Hepatocyte (in vitro differentiated cells): ENCODE measurements around the gene CCL27.

Experiments used
- EZH2 ChIP-seq: fragments of 200-600 bp; sonication (generic); IDR thresholded peaks from 2 replicates; pipeline ENCODE4 v1.6.1; 2016; ENCODE audit warnings: antibody characterized with exemption, mild to moderate bottlenecking, borderline replicate concordance
- TF ChIP-seq, protein P1 (sequence below): fragments of 200-600 bp; sonication (generic); IDR thresholded peaks from 2 replicates; pipeline ENCODE4 v1.5.1; 2016; ENCODE audit warnings: antibody characterized with exemption, mild to moderate bottlenecking; ENCODE audit not compliant: poor library complexity

GRCh38 chr9:34664281-34665066 lies 2.0 kb upstream of the CCL27 start:
- TF ChIP-seq, protein P1, sequence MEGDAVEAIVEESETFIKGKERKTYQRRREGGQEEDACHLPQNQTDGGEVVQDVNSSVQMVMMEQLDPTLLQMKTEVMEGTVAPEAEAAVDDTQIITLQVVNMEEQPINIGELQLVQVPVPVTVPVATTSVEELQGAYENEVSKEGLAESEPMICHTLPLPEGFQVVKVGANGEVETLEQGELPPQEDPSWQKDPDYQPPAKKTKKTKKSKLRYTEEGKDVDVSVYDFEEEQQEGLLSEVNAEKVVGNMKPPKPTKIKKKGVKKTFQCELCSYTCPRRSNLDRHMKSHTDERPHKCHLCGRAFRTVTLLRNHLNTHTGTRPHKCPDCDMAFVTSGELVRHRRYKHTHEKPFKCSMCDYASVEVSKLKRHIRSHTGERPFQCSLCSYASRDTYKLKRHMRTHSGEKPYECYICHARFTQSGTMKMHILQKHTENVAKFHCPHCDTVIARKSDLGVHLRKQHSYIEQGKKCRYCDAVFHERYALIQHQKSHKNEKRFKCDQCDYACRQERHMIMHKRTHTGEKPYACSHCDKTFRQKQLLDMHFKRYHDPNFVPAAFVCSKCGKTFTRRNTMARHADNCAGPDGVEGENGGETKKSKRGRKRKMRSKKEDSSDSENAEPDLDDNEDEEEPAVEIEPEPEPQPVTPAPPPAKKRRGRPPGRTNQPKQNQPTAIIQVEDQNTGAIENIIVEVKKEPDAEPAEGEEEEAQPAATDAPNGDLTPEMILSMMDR: peak; percentile 73
- no peak for TF ChIP-seq EZH2
